ENCODE results near the gene IGFL2.

The IGFL2 gene

GRCh38 chr19:46210669-46211068 lies 62.6 kb downstream of the IGFL2 start:
- H3F3A ChIP-seq (ENCODE audit: insufficient read depth, low read length) = no peaks in the 10 kb centered on the region

More at GRCh38 chr19:46210669-46211068, 62.6 kb downstream of the IGFL2 start:
- Histone ChIP-seq H3K4me3 (ENCODE audit: low read length) (no peak overlapping the region), H3K27ac (ENCODE audit: low read length) (no peak overlapping the region), H3K79me2 (ENCODE audit: low read length) (no peaks in the 10 kb centered on the region), H3K9me3 (replicated peaks; ENCODE audit: insufficient read depth, low read length) (no peaks in the 10 kb centered on the region), H3K27me3 (replicated peaks; ENCODE audit: insufficient read depth, low read length) (peaks cover 83% of the 10 kb centered on the region), H3K4me1 (ENCODE audit: low read length) (no peaks in the 10 kb centered on the region), H3K36me3 (replicated peaks; ENCODE audit: insufficient read depth, low read length) (no peaks in the 10 kb centered on the region), H3K4me2 (ENCODE audit: low read depth, low read length) (no peak overlapping the region), H3K9ac (ENCODE audit: low read length) (no peak overlapping the region), H3K9me2 (replicated peaks; ENCODE audit: insufficient read depth, low read length) (no peaks in the 10 kb centered on the region), H2AFZ (ENCODE audit: low read length) (no peak overlapping the region), H4K20me1 (ENCODE audit: insufficient read depth, low read length) (no peaks in the 10 kb centered on the region)
- no peak for DNase-seq
- TF ChIP-seq EZH2phosphoT487 (IDR thresholded peaks at IDR 0.05; ENCODE audit: low read length) = no peak
- no peak for TF ChIP-seq EZH2 (optimal IDR thresholded peaks at IDR 0.05; ENCODE audit: low read depth, low read length)
- no peak for TF ChIP-seq CTCF (IDR thresholded peaks at IDR 0.05; ENCODE audit: low read length)

Data from MM.1S (cell line).